COLO668 (cell line): Measurements from ENCODE around the gene CEACAM16.
"Not testable (repeated sequence)": the region's sequence is repeated elsewhere in the genome, so short reads cannot be mapped to it uniquely, and the experiment has no call there.

Source experiments
- DNase-seq: peaks from one replicate; lab custom pipeline; 2025; ENCODE audit not compliant: unreplicated experiment; lab: John Stamatoyannopoulos, UW

The CEACAM16 gene, protein sequence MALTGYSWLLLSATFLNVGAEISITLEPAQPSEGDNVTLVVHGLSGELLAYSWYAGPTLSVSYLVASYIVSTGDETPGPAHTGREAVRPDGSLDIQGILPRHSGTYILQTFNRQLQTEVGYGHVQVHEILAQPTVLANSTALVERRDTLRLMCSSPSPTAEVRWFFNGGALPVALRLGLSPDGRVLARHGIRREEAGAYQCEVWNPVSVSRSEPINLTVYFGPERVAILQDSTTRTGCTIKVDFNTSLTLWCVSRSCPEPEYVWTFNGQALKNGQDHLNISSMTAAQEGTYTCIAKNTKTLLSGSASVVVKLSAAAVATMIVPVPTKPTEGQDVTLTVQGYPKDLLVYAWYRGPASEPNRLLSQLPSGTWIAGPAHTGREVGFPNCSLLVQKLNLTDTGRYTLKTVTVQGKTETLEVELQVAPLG

DNA sequence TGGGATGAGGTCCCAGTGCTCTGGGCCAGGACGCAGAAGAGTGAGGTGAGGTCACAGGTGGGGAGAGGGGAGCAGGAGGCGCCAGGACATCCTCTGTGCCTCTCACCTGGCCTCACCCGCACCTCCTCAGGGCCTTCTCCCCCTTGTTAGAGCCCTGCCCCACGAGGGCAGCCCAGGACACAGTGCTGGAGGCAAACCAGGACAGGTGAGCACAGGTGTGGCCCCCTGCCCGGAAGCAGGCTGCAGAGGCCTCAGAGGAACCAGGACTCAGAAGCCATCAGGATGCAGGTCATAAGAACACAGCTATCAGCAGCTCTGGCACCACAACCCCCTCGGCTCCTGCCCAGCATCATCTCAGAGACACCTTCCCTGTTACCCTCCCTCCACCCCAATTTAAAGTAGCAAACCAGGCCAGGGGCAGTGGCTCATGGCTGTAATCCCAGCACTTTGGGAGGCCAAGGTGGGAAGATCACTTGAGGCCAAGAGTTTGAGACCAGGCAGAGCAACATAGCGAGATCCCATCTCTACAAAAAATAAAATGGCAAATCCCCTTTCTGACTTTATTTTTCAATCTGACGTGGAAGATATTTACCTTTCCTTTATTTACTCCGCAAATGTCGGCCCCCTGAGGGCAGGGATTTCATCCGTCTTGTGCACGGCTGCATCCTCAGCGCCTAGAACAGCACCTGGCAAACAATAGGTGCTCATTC, at the start of gene CEACAM16:
Gene CEACAM16, plus strand, starts transcription at position 660 of the 710 bp plus-strand sequence. CDS start 2,306 bp downstream, outside the sequence.
- DNase-seq: peak; percentile 19

DNA sequence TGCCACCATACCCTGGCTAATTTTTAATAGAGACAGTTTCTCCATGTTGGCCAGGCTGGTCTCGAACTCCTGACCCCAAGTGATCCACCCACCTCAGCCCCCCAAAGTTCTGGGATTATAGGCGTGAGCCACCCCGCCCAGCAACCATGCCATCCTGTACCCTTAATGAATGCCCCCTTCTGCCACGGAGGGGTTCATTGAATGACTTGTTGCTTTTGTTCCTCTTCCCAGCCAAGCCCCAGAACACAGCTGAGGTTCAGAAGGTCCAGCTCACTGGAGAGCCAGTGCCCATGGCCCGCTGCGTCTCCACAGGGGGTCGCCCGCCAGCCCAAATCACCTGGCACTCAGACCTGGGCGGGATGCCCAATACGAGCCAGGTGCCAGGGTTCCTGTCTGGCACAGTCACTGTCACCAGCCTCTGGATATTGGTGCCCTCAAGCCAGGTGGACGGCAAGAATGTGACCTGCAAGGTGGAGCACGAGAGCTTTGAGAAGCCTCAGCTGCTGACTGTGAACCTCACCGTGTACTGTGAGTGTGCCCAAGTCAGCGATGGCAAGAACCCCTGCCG, 49.3 kb upstream of the CEACAM16 start:
- DNase-seq: no peak

- DNase-seq: no peak
Observed at GRCh38 chr19:44653343-44653742, 45.6 kb upstream of the CEACAM16 start.

GRCh38 chr19:44653977-44654774, 44.8 kb upstream of the CEACAM16 start:
- DNase-seq: peak; percentile 90

DNA sequence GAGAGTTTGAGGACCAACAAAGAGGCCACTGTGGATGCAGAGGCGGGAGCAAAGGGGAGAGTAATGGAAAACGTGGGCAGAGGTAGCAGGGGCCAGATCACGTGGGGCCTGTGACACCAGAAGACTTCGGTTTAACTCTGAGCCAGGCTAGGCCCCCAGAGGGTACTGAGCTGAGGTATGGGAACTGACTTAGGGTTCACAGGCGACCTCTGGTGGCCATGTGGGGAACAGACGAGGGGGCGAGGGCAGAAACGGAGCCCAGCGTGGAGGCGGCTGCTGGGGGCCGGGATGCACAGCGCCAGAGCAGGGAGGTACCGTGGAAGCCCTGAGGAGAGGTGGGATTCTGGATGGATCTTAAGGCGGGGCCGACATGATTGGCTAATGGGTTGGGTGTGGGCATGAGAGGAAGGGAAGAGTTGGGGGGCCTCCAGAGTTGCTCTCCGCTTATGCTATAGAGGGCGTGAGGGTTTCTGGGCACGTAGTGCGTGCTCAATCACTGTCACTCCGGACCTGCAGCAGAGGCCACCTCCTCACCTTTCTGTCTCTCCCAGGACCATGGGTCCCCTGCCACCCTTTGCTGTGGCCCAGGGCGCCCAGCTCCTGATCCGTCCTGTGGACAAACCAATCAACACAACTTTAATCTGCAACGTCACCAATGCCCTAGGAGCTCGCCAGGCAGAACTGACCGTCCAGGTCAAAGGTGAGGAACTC, 41.6 kb upstream of the CEACAM16 start:
- DNase-seq: peak; percentile 43

DNA sequence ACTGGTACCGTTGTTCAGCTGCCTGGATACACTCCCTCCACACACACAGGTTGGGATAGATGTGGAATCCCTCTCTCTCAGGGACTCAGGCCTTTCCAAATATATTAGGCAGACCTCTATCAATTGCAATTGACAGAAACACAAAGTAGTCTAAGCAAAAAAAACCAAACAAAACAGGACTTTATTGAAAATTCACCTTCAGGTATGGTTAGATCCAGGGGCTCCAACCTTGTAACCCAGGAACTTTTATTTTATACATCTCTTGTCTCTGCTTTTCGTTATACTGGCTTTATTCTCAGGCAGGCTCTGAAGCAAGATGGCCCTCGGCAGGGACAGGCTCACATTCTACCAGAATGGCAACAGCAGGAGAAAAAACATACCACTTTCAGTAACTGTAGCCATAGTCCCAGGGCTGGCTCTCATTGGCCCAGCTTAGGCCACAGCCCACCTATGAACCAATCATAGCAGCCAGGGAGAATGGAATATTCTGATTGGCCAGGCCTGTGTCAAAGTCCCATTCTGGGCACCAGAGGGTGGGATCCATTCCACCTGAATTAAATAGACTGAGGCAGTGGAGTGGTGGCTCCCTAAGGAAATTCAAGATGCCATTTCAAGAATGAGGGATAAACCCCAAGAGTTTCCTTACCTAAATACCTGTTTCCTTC, 40.8 kb upstream of the CEACAM16 start:
- DNase-seq: no peak

GRCh38 chr19:44660081-44660480, 38.9 kb upstream of the CEACAM16 start:
- no peak for DNase-seq

DNA sequence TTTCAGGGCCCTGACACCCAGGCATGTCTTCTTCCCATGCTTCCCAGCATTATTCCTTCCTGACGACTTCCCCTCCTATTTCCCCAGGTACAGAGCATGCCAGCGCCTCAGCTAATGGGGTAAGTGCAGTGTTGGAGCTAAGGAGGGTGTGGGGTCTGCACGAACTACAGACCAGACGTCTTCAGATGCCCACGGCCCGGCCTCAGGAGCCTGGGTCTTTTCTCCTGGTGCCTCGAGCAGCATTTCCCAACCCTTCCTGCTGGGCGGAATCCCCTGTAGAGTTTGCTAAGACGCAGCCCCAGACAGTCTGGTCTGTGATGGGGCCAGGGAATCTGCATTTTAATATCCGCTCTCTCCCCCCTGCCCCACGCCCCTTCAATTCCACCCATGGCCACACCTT, 37.7 kb upstream of the CEACAM16 start:
- no peak for DNase-seq

- no peak for DNase-seq
Observed at GRCh38 chr19:44661904-44662303, 37.0 kb upstream of the CEACAM16 start.

DNA sequence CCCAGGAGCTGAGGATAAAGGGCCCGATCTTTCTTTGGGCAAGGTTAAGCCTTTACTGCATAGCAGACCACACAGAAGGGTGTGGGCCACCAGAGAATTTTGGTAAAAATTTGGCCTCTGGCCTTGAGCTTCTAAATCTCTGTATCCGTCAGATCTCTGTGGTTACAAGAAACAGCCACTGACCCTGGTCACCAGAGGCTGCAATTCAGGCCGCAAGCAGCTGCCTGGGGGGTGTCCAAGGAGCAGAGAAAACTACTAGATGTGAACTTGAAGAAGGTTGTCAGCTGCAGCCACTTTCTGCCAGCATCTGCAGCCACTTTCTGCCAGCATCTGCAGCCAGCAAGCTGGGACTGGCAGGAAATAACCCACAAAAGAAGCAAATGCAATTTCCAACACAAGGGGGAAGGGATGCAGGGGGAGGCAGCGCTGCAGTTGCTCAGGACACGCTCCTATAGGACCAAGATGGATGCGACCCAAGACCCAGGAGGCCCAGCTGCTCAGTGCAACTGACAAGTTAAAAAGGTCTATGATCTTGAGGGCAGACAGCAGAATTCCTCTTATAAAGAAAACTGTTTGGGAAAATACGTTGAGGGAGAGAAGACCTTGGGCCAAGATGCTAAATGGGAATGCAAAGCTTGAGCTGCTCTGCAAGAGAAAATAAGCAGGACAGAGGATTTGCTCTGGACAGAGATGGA, 36.1 kb upstream of the CEACAM16 start:
- DNase-seq: no peak

GRCh38 chr19:44663996-44664395, 35.0 kb upstream of the CEACAM16 start:
- DNase-seq: no peak

DNA sequence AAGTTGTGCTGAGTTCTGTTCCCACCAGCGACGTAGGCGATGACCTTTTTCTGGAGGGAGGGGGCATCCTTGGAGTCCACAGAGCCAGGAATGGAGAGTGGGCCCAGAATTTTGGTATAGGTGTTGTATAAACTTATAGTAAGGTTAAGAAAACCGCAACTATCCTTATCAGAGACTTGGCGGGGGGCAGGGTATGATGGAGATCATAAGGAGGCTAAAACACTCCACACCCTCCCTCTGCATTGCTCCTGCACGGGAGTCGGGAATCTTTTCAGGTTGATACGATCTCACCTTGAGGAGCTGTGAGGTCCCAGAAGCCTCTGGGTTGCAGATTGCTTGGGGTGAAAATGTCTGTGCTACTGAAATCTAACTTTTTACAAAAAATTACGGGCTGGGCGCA, 34.0 kb upstream of the CEACAM16 start:
- DNase-seq: no peak

- DNase-seq: no peak
Observed at GRCh38 chr19:44666852-44667556, 31.9 kb upstream of the CEACAM16 start.

DNA sequence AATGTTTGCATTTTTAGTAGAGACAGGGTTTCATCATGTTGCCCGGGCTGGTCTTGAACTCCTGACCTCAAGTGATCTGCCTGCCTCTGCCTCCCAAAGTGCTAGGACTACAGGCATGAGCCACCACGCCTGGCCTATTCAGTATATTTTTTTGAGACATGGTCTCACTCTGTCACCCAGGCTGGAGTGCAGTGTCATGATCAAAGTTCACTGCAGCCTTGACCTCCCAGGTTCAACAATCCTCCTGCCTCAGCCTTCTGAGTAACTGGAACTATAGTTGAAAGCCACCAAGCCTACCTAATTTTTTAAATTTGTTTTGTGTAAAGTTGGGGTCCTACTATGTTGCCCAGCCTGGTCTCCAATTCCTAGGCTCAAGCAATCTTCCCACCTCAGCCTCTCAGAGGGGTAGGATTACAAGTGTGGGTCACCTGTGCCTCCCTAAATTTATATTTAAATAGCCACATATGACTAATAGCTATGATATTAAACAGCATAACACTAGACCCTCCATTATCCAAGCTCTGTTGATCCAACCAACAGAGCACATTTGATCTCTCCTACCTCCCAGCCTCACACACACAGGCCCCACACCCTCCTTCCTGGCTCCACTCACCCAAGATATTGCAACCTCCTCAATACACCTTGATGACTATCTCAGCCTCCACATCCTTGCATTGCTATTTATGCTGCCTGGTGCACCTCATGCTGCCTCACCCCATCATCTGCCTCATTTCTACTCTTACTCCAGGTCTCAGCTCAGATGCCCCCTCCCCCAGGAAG, 29.8 kb upstream of the CEACAM16 start:
- no peak for DNase-seq

GRCh38 chr19:44670027-44670426, 28.9 kb upstream of the CEACAM16 start:
- DNase-seq: not testable (repeated sequence)

GRCh38 chr19:44671400-44671799, 27.6 kb upstream of the CEACAM16 start, which contains the start of gene CEACAM19:
CEACAM19 (plus strand) TSS chr19:44671482; CDS start chr19:44671932, 450 bp downstream.
- DNase-seq: no peak

- no peak for DNase-seq
Observed at GRCh38 chr19:44672226-44672625, 26.7 kb upstream of the CEACAM16 start.

GRCh38 chr19:44673510-44673909, 25.4 kb upstream of the CEACAM16 start:
- no peak for DNase-seq
